Glutamatergic neuron (in vitro differentiated cells): ENCODE measurements around the gene GUCY1A1. TPM values are rescaled to one million over a fixed set of nuclear protein-coding genes. Genes with fewer than 3 reads are reported as not detected.

Experiments used
- DNase-seq: peaks from one replicate; pipeline ENCODE4 v3.0.0; 2022
- H3K27ac Mint-ChIP-seq: one replicate; pipeline ENCODE4 v1.8.0; 2020; ENCODE audit warnings: mild to moderate bottlenecking, mixed read lengths, inconsistent platforms; ENCODE audit not compliant: unreplicated experiment
- H3K27me3 Mint-ChIP-seq: one replicate; pipeline ENCODE4 v1.8.0; 2020; ENCODE audit warnings: mild to moderate bottlenecking, moderate library complexity, mixed read lengths, inconsistent platforms; ENCODE audit not compliant: unreplicated experiment
- H3K36me3 Mint-ChIP-seq: one replicate; pipeline ENCODE4 v1.8.0; 2020; ENCODE audit warnings: mild to moderate bottlenecking, mixed read lengths, inconsistent platforms; ENCODE audit not compliant: unreplicated experiment
- H3K4me1 Mint-ChIP-seq: one replicate; pipeline ENCODE4 v1.8.0; 2020; ENCODE audit warnings: mild to moderate bottlenecking, low read depth, mixed read lengths, inconsistent platforms; ENCODE audit not compliant: unreplicated experiment
- H3K4me3 Mint-ChIP-seq: one replicate; pipeline ENCODE4 v1.8.0; 2020; ENCODE audit warnings: mild to moderate bottlenecking, mixed read lengths, inconsistent platforms; ENCODE audit not compliant: unreplicated experiment
- H3K9me3 Mint-ChIP-seq: one replicate; pipeline ENCODE4 v1.8.0; 2020; ENCODE audit warnings: mild to moderate bottlenecking, moderate library complexity, mixed read lengths, inconsistent platforms; ENCODE audit not compliant: unreplicated experiment
- long read RNA-seq: library from polyadenylated mRNA; unstranded; transcript quantifications from one replicate; pipeline ENCODE4 v2.0.0, GENCODE V29; 2020; ENCODE audit not compliant: unreplicated experiment
- total RNA-seq: library from RNA; stranded (reverse); fragmentation: NEBNext Ultra II Directional; extraction: Animal tissue kit (Norgen Biotek cat#: 25700); gene quantifications from one replicate; pipeline ENCODE4 v1.2.1, GENCODE V29; 2021; ENCODE audit not compliant: unreplicated experiment
- TF ChIP-seq, protein P1 (sequence below): fragments of 200-600 bp; sonication (generic); IDR thresholded peaks from one replicate; pipeline ENCODE4 v1.5.0; 2021; ENCODE audit not compliant: partially characterized antibody, unreplicated experiment

GUCY1A1 gene, protein sequence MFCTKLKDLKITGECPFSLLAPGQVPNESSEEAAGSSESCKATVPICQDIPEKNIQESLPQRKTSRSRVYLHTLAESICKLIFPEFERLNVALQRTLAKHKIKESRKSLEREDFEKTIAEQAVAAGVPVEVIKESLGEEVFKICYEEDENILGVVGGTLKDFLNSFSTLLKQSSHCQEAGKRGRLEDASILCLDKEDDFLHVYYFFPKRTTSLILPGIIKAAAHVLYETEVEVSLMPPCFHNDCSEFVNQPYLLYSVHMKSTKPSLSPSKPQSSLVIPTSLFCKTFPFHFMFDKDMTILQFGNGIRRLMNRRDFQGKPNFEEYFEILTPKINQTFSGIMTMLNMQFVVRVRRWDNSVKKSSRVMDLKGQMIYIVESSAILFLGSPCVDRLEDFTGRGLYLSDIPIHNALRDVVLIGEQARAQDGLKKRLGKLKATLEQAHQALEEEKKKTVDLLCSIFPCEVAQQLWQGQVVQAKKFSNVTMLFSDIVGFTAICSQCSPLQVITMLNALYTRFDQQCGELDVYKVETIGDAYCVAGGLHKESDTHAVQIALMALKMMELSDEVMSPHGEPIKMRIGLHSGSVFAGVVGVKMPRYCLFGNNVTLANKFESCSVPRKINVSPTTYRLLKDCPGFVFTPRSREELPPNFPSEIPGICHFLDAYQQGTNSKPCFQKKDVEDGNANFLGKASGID
- total RNA-seq = not detected
- long read RNA-seq = 0 reads

DNA sequence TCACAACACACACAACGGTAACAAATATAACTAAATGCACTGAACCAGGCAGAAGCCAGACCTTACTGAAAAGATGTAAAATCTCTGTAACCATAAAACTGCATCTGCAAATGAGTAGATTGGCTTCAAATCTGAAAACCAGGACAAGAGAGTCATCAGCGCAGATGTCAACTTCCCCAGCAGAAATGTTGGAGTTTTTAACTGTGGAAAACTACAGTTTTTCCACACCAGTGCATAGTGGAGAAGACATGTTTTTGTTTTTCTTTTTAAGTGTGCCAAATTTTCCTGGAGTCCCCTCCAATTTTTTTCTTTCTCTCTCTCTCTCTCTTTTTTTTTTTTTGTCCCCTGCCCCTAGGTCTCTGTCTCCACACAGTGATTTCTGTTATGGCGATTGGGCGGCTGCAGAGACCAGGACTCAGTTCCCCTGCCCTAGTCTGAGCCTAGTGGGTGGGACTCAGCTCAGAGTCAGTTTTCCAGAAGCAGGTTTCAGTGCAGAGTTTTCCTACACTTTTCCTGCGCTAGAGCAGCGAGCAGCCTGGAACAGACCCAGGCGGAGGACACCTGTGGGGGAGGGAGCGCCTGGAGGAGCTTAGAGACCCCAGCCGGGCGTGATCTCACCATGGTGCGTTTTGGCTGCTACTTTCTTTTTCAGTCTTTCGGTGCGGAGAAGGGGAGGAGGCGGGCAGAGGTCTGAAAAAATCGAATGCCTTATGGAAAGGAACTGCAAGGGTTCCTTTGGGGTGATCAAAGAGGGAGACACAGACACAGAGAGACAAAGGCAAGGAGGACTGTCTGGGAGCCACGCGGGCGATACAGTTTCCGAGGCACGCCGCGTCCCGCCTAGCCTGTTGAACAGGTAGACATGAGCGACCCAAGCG is at the start of gene GUCY1A1:
Gene GUCY1A1, plus strand, starts transcription at position 505 of the 878 bp plus-strand sequence. CDS start 30,020 bp downstream, outside the sequence.
- TF ChIP-seq, protein P1, sequence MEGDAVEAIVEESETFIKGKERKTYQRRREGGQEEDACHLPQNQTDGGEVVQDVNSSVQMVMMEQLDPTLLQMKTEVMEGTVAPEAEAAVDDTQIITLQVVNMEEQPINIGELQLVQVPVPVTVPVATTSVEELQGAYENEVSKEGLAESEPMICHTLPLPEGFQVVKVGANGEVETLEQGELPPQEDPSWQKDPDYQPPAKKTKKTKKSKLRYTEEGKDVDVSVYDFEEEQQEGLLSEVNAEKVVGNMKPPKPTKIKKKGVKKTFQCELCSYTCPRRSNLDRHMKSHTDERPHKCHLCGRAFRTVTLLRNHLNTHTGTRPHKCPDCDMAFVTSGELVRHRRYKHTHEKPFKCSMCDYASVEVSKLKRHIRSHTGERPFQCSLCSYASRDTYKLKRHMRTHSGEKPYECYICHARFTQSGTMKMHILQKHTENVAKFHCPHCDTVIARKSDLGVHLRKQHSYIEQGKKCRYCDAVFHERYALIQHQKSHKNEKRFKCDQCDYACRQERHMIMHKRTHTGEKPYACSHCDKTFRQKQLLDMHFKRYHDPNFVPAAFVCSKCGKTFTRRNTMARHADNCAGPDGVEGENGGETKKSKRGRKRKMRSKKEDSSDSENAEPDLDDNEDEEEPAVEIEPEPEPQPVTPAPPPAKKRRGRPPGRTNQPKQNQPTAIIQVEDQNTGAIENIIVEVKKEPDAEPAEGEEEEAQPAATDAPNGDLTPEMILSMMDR = no peak
- DNase-seq = peak; percentile 26
- Mint-ChIP-seq H3K27me3 (peaks cover 15% of the 10 kb centered on the region), H3K4me1 (peaks cover 2% of the 10 kb centered on the region), H3K4me3 (peak within 1 kb of the TSS; percentile 92), H3K36me3 (no peaks in the 10 kb centered on the region), H3K27ac (no peak within 1 kb of the TSS), H3K9me3 (peaks cover 4% of the 10 kb centered on the region)

DNA sequence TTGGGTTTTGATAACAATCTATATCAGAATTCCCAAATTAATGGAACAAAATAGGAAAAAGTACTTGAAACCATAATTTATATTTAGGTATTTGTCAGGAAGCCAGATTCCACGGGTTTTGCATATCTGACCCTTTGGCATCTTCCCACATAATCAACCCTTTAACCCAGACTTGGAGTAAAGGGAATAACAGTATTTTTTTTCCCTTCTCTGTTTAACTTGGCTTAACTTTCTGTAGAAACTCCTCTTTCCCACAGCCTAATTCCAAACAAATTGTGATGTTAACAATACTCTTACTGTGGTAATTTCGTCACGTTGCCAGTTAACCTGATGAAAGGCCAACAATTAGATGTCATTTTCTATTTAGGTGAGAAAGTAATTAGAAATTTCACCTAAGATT is 49.4 kb upstream of the GUCY1A1 start:
- no peak overlapping the region for H3K27ac Mint-ChIP-seq
- H3K36me3 Mint-ChIP-seq = no peaks in the 10 kb centered on the region
- H3K9me3 Mint-ChIP-seq = no peaks in the 10 kb centered on the region
- H3K4me1 Mint-ChIP-seq = no peaks in the 10 kb centered on the region
- H3K27me3 Mint-ChIP-seq = no peaks in the 10 kb centered on the region
- TF ChIP-seq, protein P1 = no peak
- DNase-seq = no peak
- no peak overlapping the region for H3K4me3 Mint-ChIP-seq

DNA sequence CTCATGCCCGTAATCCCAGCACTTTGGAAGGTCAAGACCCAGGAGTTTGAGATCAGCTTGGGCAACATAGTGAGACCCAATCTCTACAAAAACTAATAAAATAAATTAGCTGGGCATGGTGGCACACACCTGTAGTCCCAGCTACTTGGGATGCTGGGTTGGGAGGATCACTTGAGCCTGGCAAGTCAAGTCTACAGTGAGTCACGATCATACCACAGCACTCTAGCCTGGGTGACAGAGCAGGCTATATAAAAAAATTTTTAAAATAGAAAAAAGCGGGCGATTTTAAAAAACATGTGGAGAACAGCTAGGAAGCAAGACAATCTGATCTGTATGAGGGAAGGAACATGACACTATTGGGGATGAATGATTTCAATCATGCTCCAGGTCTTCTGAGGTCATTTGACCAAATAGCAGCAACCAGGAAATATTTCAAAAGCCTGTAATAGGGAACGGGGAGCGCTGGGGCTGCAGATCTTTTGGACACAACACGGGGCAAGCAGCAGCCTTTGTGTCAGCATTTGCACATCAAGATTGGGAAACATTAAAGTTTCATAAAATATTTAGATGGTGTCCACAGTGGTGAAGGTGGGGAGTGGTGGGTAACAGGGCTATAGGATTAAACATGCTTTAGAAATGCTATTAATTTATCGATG is 48.3 kb upstream of the GUCY1A1 start:
- no peaks in the 10 kb centered on the region for H3K9me3 Mint-ChIP-seq
- no peaks in the 10 kb centered on the region for H3K4me1 Mint-ChIP-seq
- no peak overlapping the region for H3K27ac Mint-ChIP-seq
- no peaks in the 10 kb centered on the region for H3K36me3 Mint-ChIP-seq
- DNase-seq = no peak
- TF ChIP-seq, protein P1 = no peak
- H3K27me3 Mint-ChIP-seq = no peaks in the 10 kb centered on the region
- no peak overlapping the region for H3K4me3 Mint-ChIP-seq

DNA sequence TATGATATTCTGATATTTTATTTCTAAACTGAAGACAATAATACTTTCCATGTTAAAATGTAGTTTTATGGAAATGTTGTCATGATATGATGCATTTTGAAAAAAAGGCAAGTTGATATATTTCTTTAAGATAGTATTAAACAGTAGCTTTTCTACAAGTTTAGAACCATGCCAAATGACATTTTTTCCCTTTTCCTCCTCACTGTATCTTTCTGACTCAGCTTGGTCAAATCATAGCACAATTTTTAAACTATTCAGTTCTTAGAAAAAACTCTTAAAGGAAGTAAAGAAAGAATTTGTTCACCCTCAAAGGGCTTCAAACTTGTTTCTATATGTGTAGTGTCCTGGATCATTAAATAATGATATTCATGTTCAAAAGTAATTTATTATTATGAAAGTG is 46.0 kb upstream of the GUCY1A1 start:
- no peaks in the 10 kb centered on the region for H3K9me3 Mint-ChIP-seq
- no peak for DNase-seq
- H3K4me3 Mint-ChIP-seq = no peak overlapping the region
- TF ChIP-seq, protein P1 = no peak
- H3K4me1 Mint-ChIP-seq = no peaks in the 10 kb centered on the region
- no peaks in the 10 kb centered on the region for H3K36me3 Mint-ChIP-seq
- no peak overlapping the region for H3K27ac Mint-ChIP-seq
- no peaks in the 10 kb centered on the region for H3K27me3 Mint-ChIP-seq
